ENCODE data around the gene SCNN1A.

Gene SCNN1A

DNA sequence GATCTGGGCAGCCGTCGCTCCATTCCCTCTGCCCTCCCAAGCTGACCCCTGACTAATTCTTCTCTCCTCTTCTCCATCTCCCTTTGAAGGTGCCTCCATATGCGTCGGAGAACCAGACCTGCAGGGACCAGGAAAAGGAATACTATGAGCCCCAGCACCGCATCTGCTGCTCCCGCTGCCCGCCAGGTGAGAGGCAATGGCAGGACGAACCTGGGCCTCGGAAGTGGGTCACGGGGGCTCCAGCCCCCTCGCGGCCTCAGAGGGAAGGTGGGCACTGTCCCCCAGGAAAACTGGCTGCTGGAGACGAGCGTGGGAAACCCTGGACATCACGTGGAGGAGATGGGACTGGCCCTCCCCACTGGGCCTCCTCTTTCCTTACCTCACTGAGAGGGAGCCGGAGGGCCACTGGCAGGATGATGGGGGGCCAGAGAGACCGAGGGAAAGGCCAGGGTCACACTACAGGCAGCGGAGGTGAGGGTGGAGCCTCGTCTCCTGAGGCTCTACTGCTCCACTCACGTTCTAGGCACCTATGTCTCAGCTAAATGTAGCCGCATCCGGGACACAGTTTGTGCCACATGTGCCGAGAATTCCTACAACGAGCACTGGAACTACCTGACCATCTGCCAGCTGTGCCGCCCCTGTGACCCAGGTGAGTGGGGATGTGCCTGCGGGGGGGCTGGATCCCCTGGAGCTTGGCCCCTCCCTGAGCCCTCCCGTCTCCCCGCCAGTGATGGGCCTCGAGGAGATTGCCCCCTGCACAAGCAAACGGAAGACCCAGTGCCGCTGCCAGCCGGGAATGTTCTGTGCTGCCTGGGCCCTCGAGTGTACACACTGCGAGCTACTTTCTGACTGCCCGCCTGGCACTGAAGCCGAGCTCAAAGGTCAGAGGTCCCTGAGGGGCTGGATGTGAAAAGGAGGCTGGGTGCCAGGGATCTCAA lies 9.4 kb upstream of the SCNN1A start:
- no peak for DNase-seq (ENCODE audit: low read depth, low spot score)

DNA sequence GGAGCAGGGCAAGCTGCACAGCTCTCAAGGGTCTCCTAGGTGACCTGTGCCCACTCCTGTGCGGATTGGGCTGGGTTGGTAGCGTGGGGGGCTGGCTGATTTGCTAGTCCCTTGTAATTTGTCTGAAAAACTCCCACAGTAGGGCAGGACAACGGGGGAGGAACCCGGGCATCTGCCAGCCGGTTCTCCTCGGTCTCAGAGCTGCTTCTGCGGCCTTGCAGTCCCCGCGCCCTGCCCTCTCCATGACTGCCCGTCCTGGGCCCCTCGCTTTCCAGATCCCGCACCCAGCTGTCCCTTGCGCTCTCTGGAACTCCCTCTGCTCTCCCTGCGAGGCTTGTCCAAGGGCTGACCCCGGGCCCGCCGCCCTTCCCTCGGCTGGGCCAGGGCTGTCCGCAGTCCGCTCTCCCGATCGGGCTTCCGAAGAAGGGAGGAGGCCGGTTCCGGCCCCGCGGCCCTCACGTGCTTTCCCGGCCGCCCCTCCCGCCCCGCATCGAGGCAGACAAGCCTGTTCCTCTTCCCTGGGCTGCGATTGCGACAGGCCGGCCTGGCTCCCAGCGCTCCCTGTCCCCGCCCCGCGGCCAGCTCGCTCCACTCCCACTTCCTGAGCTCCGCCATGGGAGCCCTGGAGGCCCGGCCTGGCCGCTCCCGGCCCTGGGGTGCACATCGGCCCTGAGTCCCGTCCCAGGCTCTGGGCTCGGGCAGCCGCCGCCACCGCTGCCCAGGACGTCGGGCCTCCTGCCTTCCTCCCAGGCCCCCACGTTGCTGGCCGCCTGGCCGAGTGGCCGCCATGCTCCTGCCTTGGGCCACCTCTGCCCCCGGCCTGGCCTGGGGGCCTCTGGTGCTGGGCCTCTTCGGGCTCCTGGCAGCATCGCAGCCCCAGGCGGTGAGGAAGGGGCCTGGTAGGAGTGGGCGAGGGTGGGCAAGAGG lies 8.5 kb upstream of the SCNN1A start, which contains the start of gene LTBR:
Gene LTBR (plus strand): TSS at position 591 of the 927 bp plus-strand sequence. CDS start 197 bp downstream, at position 788.
- DNase-seq (ENCODE audit: low read depth, low spot score), result no peak

DNA sequence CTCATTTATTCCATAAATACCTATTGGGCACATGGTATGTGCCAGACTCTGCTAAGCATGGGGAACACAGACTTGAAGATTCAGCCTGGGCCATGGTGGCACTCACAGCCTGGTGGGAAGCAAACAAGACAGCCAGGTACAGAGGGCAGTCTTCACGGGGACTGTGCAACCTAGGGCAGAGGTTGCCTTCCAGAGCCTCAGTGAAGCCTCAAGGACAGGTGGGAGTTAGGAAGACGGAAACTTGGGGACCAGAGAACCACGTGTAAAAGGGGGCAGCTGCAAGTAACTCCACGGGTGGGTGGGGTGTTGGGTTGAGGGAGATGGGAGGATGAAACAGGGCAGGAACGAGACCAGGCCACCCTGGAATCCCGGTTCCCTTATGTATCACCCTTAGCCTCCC lies 7.6 kb upstream of the SCNN1A start:
- DNase-seq (ENCODE audit: low read depth, low spot score), result no peak

DNA sequence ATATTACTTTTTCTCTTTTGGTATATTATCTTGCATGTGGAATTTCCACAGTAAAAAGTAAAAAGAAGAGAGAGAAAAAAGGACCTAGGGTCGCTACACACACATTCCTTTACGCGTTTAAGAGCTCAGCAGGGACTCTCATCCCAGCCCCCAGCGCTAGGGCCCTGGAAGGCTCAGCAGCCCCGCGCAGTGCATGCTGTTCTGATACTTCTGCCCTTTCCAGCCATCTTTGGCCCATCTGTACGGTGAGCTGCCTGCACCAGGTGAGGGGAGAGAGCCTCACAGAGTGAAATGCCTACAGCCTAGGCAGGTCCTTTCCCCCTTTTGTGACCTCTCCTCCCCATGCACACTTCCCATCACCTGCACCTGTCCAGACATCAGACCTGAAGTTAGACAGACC lies 7.0 kb upstream of the SCNN1A start:
- DNase-seq (ENCODE audit: low read depth, low spot score), result no peak

DNA sequence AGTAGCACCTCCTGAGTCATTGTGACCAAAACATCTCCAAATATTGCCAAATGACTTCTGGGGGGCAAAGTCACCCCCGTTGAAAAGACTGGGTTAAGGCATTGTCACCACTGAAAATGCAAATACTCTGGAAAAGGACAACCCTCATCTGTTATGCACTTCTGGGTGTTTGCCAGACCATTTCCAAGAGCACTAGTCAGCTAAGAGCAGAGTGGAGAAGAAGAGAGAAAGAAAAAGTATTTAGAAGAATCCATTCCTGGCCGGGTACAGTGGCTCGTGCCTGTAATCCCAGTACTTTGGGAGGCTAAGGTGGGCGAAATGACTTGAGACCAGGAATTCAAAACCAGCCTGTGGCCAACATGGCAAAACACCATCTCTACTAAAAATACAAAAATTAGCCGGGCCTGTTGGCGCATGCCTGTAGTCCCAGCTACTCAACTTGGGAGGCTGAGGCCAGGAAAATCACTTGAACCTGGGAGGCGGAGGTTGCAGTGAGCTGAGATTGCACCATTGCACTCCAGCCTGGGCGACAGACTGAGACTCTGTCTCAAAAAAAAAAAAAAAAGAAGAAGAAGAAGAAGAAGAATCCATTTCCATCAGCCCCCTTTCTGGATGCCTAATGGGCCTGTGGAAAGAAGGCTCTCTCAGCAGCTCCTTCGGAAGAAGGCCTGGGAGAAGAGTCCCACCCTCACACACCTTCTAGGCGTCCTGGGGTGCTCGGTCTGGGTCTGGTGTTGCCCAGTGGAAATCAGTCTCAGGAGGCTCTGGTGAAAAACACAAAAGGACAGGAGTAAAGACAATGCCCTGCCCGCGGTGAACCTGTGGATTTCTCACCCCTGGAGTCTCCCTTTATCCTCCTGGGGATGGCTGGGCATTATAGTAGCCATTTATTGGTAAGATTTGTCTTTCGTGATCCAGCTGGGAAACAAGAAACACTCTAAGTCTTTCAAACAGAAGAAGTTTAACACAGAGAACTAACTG lies 5.1 kb upstream of the SCNN1A start:
- DNase-seq (ENCODE audit: low read depth, low spot score), result no peak

DNA sequence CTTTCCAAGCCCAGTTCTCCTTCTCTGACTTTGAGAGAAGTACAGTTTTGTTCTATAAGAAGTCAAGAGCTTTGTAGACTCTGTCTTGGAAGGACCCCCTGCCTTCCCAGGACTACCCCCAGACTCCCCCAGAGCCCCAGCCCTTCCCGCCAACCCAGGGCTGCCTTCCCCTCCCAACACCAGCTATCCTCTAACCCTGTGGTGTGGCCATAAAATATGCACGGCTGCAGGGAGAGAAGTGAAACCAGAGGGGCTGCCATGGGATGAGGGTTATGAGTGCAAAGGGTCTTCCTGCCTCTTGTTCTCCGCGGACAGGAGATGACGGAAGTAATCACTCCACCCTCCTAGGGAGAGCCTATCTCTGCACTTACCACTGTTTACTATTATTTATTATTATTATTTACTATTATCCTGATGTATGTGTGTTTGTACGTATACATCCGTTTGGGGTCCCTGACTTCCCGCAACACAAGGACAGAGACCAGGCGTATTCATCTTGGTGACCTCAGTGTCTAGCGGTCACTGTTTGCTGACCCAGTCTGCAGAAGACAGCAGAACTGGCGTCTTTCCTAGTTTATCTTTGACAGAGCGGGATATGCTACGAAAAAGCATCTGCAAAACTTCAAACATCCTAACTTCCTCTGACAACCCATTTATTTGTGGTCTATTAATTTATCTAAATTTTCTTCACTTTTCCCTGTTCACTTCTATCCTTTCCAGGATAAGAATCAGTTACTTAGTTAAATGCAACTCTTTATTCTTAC lies 3.5 kb upstream of the SCNN1A start:
- DNase-seq (ENCODE audit: low read depth, low spot score), result no peak

DNA sequence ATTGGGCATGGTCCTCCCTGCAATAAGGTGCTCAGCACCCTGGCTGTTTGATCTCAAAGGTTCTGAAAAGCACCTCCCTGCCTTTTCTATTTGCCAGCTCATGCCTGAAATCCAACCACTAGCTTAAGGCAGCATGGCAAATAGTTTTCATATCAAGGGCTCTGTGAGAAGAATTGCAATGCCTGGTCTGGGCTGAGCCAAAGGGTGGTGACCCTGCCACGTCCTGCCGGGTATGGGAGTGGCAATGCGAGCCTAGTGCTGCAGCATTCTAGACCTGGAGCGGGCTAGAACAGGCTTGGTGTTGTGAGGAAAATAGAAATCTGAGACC lies 2.3 kb upstream of the SCNN1A start:
- DNase-seq (ENCODE audit: low read depth, low spot score), result no peak

DNA sequence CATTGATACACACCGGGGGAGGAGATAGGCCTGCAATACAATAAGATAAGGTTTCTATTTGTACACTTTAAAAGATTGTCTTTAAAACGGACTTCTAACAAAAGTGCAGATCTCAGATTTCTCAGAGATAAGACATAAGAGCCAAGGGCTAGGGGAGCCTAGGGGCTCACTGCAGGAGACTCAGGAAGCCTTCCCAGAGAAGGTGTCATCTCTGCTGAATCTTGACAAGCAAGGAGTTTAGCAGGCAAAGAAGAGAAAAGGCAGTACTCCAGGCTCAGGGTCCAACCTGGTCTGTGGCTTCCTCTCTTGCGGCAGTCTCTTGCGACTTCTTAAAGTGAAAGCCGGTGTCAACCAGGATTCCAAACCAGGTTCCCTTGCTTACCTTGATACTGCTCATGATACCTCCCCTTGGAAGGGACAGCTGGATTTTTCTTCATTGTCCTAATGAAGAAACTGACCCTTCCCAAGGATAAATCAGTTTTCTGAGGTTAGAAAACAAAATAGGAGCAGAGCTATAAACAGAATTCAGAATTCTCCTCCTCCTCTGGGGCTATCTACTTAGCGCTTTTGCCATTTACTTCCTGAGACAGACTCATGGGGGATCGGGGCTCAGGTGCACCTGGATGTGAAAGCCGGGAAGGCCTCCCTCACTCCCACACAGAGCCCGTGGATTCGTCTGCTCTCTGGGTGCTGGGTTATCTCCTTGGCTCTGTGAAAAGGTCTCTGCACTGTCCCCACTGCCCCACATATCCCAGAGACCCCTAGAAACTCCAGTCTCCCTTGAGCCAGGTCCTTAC lies 1.7 kb upstream of the SCNN1A start:
- no peak for DNase-seq (ENCODE audit: low read depth, low spot score)

DNA sequence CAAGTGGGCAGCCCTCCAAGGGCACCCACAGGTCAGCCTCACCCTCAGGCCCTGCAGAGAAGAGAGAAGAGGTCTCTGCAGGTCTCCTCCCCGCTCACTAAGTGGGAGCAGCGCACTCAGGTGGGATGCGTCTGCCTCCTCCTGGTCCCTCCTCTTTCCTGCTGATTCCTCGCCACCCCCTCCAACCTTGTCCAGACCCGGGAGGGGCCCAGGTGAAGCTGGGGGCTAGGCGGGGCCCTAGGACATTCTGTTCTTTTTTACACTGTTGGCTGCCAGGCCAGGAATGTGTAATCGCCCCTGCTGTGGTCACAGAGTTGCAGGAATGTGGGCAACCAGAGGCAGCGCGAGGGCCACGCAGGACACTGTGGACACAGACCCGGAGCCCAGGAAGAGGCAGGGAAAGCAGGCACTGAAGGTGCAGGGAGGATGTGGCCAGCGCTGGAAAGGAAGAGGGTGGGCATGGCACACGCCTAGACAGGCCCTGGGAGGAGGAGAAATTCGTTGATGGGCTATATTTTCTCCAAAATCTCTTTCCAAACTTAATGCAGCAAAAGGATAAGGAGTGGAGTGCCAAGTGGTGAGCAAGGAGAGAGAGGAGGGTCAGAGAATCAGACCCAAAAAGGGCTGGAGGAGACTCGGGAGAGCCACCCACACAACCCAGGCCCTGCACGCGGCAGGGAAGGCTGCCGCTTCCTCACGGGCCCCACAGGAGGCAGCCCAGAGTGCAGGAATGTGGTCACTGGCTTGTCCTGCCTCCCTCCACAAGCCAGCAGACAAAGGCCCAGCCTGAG lies 911 bp upstream of the SCNN1A start:
- DNase-seq (ENCODE audit: low read depth, low spot score), result no peak

DNA sequence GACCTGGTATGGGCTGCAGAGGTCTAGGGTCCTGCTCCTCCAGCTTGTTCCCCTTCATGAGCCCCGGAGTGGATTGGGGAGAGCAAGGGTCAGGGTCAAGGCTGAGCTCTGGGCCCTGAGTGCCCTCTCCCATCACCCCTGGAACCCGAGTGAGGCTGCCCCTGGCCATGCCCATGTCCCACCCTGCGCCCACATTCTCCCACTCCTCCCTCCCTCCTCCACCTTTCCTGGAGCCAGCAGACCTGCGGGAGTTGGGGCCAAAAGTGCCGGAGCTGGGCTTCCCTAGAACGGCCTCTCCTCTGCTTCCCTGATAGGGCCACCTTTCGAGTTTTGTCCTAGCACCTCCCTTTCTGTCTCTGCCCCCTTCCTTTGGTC lies 590 bp downstream of the SCNN1A start:
- no peak for DNase-seq (ENCODE audit: low read depth, low spot score)

DNA sequence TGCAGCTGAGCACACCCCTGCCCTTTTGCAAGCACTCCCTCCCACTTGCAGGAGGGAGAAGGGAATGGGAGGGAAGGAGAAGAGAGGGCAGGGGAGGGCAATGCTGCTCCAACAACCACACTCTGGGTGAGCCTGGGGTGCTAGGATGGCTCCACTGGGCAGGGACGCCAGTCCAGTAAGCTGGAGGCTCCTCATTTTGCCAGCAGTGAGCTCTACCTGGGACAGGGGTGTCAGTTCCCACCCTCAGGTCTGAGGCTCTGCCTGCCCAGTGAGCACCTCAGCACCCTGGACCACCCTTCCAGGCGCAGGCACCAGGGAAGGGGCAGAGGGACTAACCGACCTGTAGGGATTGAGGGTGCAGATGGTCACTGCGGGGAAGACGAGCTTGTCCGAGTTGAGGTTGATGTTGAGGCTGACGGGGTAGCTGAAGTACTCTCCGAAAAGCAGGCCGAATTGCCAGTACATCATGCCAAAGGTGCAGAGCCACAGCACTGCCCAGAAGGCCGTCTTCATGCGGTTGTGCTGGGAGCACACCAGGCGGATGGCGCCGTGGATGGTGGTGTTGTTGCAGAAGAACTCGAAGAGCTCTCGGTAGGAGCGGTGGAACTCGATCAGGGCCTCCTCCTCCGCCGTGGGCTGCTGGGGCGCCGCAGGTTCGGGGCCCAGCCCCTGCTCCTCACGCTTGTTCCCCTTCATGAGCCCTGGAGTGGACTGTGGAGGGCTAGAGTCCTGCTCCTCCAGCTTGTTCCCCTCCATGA lies 1.2 kb downstream of the SCNN1A start:
- DNase-seq (ENCODE audit: low read depth, low spot score), result no peak

DNA sequence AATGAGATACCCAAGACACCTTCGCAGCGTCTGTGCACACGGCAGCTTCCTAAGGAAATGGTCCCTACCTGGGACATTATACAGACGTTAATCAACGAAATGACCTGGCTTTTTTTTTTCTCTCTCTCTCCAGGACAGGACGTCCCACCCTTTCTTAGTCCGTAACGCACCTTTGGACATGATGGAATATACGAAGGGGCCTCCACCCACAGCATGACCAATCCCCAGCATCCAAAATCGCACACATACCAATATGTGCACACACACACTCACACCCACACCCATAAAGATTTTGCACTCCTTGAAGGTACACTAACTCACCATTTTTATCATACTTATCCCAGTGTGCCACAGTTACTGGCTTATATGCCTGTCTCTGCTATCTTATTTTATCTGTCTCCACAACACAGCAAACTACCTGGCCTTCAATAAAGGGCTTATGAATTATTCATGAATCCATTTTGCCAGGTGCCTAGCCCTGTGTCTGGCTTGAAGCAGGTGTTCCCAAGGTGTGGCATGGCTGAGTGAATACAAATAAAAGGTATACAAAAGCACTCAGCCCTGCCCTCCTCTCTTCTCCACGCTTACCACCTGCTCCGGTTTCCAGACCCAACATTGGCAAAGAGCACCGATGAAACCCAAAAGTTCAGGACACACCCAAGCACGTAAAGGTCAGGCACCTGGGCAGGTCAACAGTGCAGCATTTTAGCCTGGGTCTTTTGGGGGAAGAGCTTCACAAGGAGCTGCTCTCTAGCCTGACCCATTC lies 2.2 kb downstream of the SCNN1A start:
- DNase-seq (ENCODE audit: low read depth, low spot score), result no peak

DNA sequence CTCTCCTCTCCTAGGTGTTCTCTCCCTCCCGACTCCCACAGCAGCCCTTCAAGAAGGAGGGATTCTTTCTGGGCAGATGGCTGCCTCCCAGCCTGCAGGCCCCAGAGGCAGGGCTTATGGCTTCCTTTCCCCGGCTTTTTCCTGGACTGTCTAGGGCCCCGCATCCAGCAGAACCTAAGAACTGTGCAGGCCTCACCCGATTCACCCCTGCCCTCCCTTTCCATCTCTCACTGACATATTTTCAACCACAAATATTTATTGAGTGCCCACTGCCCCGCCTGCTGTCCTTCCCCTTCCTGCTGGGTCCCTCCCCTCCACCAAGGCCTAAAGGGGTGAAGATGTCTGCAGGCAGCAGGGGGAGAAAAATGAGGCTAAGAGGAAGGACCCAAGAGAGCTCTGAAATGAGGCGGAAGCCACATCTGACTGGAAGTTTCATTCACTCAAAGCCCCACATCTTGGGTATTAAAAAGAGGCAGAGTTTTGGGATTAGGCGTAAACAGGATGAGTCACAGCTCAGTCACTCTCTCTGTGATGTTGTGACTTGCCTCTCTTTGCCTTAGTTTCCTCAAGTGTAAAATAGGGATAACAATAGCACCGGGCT lies 2.9 kb downstream of the SCNN1A start:
- no peak for DNase-seq (ENCODE audit: low read depth, low spot score)

DNA sequence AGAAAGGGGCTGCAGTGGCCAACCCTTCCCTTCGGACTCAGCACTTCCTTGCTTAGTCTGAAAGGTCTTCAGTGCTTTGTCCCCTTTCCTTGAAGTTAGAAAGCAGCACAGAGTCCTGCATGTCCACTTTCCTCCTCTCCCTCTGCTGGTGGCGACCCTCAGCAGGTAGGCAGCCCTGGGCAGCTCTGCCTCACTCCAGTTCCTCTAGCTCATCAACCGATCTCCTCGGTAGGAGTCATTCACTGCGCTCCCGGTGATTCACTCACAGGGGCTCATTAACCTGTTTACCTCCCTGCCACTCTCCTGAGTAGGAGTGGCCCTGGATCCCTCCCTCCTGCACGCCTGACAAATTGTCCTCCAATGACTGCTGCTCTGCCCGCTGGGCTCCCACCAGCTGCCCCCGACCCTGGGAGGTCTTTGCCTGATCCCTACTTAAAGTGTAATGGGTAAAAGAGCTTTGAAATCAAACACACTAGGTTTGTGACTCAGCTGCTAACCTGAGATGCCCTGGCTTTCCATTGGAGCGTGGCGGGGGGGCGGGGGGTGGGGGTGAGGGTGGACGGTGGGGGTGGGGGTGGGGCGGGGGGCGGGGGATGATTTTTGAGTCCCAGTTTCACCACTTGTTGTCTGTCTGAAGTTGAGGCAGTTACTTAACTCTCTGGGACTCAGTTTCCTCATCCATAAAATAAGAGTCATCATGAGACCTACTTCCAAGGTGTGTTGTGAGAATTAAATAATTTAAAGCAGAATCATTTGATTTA lies 4.2 kb downstream of the SCNN1A start:
- DNase-seq (ENCODE audit: low read depth, low spot score), result no peak

DNA sequence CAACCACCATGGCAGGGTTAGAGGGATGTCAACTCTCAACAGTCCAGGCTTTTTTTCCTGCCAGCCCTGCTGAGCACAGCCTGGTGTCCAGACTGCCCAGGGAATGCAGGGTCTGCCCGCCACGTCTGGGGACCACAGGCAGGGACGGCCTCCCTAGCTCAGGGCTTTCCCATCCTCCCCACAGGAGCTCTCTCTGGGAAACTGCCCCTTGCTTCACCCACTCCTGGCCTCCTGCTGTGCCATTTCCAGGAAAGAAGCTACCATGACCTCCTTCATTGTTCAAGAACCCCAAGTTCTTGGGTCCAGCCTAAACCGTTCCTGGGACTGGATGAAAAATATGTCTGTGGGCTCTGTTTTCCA lies 4.8 kb downstream of the SCNN1A start:
- DNase-seq (ENCODE audit: low read depth, low spot score), result no peak

DNA sequence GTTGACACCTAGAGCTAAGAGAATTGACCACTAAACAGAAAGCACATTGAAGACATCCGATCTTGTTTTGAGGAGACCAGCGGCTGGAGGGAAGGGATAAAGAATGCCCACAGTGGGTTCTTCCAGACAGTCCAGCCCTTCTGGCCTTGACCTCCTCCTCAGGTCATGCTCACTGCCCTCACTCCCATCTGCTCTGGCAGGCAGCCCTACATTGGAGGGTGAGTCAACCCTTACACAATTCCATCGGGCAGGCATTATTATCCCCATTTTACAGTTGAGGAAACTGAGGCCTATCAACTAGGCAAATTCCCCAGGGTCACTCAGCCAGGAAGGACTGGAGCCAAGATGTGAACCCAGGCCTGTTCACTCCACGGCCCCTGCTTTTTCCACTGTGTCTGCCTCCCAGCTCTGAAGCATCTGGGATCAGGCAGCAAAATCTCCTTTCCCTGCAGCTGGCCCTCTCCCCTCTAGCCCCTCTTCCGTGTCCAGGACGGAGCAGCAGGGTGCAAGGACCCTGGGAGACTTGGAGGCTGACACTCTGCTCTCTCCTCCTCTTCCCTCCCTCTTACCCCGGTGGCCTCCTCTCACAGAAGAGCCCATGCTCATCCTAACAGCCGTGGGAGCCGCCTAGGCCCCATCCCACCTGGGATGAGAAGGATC lies 5.3 kb downstream of the SCNN1A start:
- no peak for DNase-seq (ENCODE audit: low read depth, low spot score)

Measured in activated naive CD8-positive, alpha-beta T cell treated with anti-CD3 and anti-CD28 coated beads, Interleukin-2, amount 50 U/mL, for 16 hours (primary cell).